ENCODE results near the gene WWC1. TPM values are rescaled to one million over a fixed set of nuclear protein-coding genes. Genes with fewer than 3 reads are reported as not detected.

The WWC1 gene
- total and polyA plus RNA-seq, 2 experiments from 2014 or later = 27.6 to 27.8 TPM

DNA sequence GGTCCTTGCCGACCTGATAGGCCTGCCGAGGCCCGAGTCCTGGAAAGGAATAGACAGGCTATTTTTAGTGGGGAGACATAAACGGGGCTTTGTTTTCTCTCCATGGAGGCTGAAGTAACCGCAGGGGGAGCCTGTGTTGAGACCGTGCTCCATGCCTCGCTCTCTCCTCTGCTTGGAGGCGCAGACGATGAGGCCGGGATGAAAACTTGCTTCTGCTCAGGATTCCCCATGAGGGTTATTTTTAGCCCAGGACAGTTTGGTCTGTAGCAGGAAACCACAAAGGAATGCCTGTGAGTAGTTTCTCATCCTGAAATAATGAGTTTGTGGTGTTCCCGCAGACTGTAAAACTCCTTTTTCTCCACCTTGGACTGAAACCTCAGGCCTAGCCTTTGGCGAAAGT lies 112.9 kb downstream of the WWC1 start:
- Histone ChIP-seq H3K27ac (peak overlapping the region; percentile 60), H3K4me1 (ENCODE audit: insufficient read depth) (peaks cover 9% of the 10 kb centered on the region), H3K4me3 (no peak overlapping the region), H3K27me3 (no peaks in the 10 kb centered on the region), H4K20me1 (ENCODE audit: insufficient read depth, poor library complexity, severe bottlenecking) (no peaks in the 10 kb centered on the region), H3K4me2 (no peak overlapping the region), H2AFZ (no peak overlapping the region), H3K79me2 (no peaks in the 10 kb centered on the region), H3K9me2 (replicated peaks; ENCODE audit: insufficient read depth) (no peaks in the 10 kb centered on the region), H3K36me3 (replicated peaks; ENCODE audit: insufficient read depth, low read depth) (no peaks in the 10 kb centered on the region), H3K9me3 (ENCODE audit: low read depth) (no peaks in the 10 kb centered on the region)
- no peak for TF ChIP-seq EZH2phosphoT487 (IDR thresholded peaks at IDR 0.05; ENCODE audit: low read depth, severe bottlenecking, unreplicated experiment)
- TF ChIP-seq CTCF (IDR thresholded peaks at IDR 0.05; ENCODE audit: poor library complexity) = no peak
- peak; percentile 45 for DNase-seq (ENCODE audit: low spot score)
- 62% methylated on average over 12 of the region's 12 CpGs for WGBS (ENCODE audit: low lambda C conversion rate, missing lambda C conversion rate)

DNA sequence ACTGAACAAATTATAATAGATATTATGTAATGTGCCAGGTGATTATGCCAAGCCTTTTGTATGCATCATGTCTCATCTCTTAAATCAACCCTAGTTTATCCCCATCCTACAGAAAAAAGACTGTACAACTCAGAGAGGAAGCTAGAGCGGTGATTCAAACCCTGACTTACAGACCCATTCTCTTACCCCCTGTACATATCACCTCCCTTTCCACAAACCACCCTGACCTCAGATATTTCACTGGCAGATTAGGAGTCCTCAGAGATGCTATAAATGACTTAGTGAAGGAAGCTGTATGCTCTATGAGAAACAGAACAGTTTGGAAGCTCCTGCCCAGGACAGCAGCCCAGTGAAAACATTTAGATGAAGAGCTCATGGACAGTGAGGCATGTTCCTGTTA lies 115.8 kb downstream of the WWC1 start:
- TF ChIP-seq CTCF (IDR thresholded peaks at IDR 0.05; ENCODE audit: poor library complexity) (no peak), EZH2phosphoT487 (IDR thresholded peaks at IDR 0.05; ENCODE audit: low read depth, severe bottlenecking, unreplicated experiment) (no peak), EZH2 (IDR thresholded peaks at IDR 0.05; ENCODE audit: borderline replicate concordance) (no peak)
- H3K4me2 ChIP-seq = no peak overlapping the region
- H3K4me1 ChIP-seq (ENCODE audit: insufficient read depth) = peaks cover 9% of the 10 kb centered on the region
- H3K4me3 ChIP-seq = no peak overlapping the region
- no peaks in the 10 kb centered on the region for H3K27me3 ChIP-seq
- no peaks in the 10 kb centered on the region for H4K20me1 ChIP-seq (ENCODE audit: insufficient read depth, poor library complexity, severe bottlenecking)
- H3K9me2 ChIP-seq (replicated peaks; ENCODE audit: insufficient read depth) = no peaks in the 10 kb centered on the region
- no peak overlapping the region for H3K27ac ChIP-seq
- no peak for DNase-seq (ENCODE audit: low spot score)
- no peaks in the 10 kb centered on the region for H3K36me3 ChIP-seq (replicated peaks; ENCODE audit: insufficient read depth, low read depth)
- 100% methylated on average over 1 of the region's 1 CpG for whole genome bisulfite sequencing (ENCODE audit: low lambda C conversion rate, missing lambda C conversion rate)
- H3K79me2 ChIP-seq = no peaks in the 10 kb centered on the region
- H3K9me3 ChIP-seq (ENCODE audit: low read depth) = no peaks in the 10 kb centered on the region
- H2AFZ ChIP-seq = no peak overlapping the region

GRCh38 chr5:168408561-168409305 lies 117.3 kb downstream of the WWC1 start:
- no peak overlapping the region for H3K4me2 ChIP-seq
- no peak for DNase-seq (ENCODE audit: low spot score)
- no peak overlapping the region for H2AFZ ChIP-seq
- WGBS (ENCODE audit: low lambda C conversion rate, missing lambda C conversion rate) = 89% methylated on average over 11 of the region's 11 CpGs
- no peaks in the 10 kb centered on the region for H3K27me3 ChIP-seq
- peaks cover 9% of the 10 kb centered on the region for H3K4me1 ChIP-seq (ENCODE audit: insufficient read depth)
- no peaks in the 10 kb centered on the region for H3K9me3 ChIP-seq (ENCODE audit: low read depth)
- H3K79me2 ChIP-seq = no peaks in the 10 kb centered on the region
- no peaks in the 10 kb centered on the region for H4K20me1 ChIP-seq (ENCODE audit: insufficient read depth, poor library complexity, severe bottlenecking)
- H3K9me2 ChIP-seq (replicated peaks; ENCODE audit: insufficient read depth) = no peaks in the 10 kb centered on the region
- H3K4me3 ChIP-seq = no peak overlapping the region
- H3K27ac ChIP-seq = no peak overlapping the region
- H3K36me3 ChIP-seq (replicated peaks; ENCODE audit: insufficient read depth, low read depth) = no peaks in the 10 kb centered on the region
- no peak for TF ChIP-seq CTCF (IDR thresholded peaks at IDR 0.05; ENCODE audit: poor library complexity)
